ENCODE results near the gene CARD9. TPM values are rescaled to one million over a fixed set of nuclear protein-coding genes. Genes with fewer than 3 reads are reported as not detected.
"Not testable (repeated sequence)": the region's sequence is repeated elsewhere in the genome, so short reads cannot be mapped to it uniquely, and the experiment has no call there.

The CARD9 gene
- total RNA-seq, 1 donor from 2014 or later = 1.2 TPM

DNA sequence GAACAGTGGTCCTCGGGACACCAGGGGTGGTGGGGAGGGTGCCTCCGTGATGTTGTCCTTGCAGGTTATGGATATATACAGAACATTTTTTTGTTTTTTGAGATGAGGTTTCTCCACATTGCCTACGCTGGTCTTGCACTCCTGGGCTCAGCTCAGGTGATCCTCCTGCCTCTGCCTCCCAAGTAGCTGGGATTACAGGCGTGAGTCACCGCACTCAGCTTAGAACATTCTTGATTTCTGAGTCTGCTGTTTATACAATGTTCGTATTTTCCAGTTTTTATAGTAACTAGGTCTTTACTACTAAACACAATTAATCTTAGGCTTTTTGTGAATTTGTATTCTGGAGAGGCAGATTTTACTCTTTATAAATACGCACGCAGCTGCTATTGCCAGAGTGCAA lies 43.0 kb upstream of the CARD9 start:
- TF ChIP-seq, protein P1, sequence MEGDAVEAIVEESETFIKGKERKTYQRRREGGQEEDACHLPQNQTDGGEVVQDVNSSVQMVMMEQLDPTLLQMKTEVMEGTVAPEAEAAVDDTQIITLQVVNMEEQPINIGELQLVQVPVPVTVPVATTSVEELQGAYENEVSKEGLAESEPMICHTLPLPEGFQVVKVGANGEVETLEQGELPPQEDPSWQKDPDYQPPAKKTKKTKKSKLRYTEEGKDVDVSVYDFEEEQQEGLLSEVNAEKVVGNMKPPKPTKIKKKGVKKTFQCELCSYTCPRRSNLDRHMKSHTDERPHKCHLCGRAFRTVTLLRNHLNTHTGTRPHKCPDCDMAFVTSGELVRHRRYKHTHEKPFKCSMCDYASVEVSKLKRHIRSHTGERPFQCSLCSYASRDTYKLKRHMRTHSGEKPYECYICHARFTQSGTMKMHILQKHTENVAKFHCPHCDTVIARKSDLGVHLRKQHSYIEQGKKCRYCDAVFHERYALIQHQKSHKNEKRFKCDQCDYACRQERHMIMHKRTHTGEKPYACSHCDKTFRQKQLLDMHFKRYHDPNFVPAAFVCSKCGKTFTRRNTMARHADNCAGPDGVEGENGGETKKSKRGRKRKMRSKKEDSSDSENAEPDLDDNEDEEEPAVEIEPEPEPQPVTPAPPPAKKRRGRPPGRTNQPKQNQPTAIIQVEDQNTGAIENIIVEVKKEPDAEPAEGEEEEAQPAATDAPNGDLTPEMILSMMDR (conservative IDR thresholded peaks at IDR 0.05; ENCODE audit: low read depth, low read length) = no peak
- H3K4me3 ChIP-seq (ENCODE audit: low read depth, low read length) = no peak overlapping the region
- no peak for DNase-seq (ENCODE audit: low read depth)

DNA sequence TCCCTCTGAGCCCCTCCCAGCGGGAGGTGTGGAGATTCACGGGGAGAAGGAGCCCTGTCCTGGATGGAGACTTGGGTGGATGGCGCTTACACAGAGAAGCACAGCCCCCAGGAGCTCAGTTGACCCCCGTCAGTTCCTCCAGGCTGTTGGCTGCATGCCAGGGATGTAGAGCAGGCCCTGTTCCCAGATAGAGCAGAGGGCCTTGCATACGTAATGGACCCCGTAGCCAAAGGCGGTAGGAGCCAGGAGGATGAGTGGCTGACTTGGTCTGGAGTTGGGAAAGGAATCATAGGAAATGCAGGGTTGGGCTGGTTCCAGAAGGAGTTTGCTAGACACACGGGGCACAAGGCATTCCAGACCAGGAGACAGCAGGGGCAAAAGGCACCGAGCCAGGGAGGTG lies 39.5 kb upstream of the CARD9 start:
- TF ChIP-seq, protein P1 (conservative IDR thresholded peaks at IDR 0.05; ENCODE audit: low read depth, low read length) = no peak
- no peak for DNase-seq (ENCODE audit: low read depth)
- no peak overlapping the region for H3K4me3 ChIP-seq (ENCODE audit: low read depth, low read length)

DNA sequence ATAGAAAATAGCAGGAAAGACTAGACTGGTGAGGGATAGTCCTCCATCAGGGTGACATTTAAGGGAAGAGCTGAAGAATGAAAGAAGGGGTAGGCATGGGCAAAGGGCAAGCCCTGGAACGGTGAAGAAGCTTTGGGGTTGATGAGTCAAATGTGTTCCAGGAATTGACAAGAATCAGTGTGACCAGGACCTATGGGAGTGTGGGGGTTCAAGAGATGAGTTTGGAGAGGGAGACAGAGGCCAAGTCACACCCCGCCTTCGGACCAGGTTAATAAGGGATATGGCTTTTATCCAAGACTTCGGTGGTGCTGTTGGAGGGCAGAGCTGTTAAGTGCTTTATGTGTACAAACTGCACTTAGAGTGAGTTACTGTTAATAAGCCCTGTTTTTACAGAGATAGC lies 37.9 kb upstream of the CARD9 start:
- H3K4me3 ChIP-seq (ENCODE audit: low read depth, low read length) = peak overlapping the region; percentile 90
- no peak for DNase-seq (ENCODE audit: low read depth)
- TF ChIP-seq, protein P1 (conservative IDR thresholded peaks at IDR 0.05; ENCODE audit: low read depth, low read length) = no peak

DNA sequence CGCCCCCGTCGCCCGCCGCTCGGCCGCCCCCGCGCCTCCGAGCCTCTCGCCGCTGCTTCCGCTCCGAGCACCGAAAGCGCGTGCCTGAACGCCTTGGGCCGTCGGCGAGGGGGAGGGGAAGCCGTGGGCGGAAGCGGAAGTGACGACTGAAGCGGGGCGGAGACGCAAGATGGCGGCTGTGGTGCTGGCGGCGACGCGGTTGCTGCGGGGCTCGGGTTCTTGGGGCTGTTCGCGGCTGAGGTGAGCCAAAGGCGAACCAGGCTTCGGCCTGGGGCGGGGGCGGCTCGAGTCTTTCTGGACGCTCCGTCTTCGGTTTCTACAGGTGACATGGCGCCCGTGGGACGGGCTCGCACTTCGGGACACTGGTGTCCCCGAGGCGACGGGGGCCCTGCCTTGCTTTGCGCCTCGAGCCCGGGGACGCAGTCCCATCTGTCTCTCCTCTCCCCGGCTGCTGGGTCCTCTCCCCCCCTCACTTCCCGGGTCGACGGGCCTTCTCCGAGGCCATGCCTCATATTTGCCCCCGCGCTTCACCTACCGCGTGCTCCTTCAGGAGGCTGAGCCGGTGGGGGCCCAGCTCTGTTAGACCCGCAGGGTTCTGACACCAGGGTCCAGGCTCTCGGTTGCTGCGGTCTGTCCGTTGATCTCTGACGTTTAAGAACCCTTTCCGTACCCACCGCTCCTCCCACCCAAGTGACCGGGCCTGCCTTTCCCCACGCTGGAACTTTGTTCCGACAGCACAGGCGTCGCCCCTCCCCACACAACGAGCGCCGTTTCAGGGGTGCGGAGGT lies 37.2 kb upstream of the CARD9 start, which contains the start of the genes ENTR1 and PMPCA:
Gene ENTR1 (minus strand): TSS at position 115 of the 788 bp plus-strand sequence. CDS start 217 bp downstream, outside the sequence.
Gene PMPCA (plus strand): TSS at position 159 of the 788 bp plus-strand sequence. CDS start 11 bp downstream, at position 170.
- DNase-seq (ENCODE audit: low read depth) = peak; percentile 18
- TF ChIP-seq, protein P1 (conservative IDR thresholded peaks at IDR 0.05; ENCODE audit: low read depth, low read length) = no peak
- H3K4me3 ChIP-seq (ENCODE audit: low read depth, low read length) = peak within 1 kb of the TSS; percentile 90

DNA sequence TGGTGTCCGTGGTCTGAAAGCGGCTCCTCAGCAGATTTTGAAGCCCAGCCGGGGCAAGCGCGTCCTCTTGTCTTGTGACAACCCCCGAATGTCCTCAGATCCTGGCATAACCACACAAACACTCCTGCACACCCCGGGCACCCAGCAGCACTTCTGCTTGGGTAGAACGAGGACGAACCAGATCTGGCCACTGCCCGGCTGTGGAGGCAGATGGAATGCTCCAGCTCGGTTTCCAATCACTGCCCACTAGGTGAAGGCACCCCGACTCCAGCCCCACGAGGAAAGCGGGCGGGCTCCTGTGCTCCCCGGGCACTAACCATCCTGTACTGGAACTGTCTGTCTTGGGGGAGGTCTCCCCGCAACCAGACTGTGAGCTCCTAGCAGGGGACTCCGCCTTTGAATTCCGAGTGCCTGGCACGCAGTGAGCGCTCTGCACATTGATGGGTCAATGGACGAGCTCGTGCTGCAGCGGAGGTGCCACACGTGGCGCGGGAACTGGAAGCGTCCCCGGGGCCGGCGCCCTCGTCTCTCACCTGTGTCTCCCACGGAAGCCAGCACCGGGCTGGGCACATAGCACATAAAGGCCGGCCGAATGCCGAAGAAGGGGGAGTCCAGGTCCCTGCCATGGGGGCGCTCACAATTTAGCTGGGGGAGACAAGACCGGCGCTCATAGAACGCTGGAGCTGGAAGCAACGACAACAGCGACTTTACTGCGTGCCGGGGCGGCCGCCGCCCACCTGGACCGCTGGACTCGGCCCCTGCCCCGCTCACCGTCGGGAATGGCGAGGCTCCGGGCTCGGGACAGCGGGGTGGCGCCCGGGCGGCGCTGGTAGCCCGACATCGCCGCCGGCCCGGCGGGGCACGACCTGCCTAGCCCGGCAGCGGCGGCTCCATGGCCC lies 36.3 kb upstream of the CARD9 start:
- TF ChIP-seq, protein P1 (conservative IDR thresholded peaks at IDR 0.05; ENCODE audit: low read depth, low read length) = no peak

DNA sequence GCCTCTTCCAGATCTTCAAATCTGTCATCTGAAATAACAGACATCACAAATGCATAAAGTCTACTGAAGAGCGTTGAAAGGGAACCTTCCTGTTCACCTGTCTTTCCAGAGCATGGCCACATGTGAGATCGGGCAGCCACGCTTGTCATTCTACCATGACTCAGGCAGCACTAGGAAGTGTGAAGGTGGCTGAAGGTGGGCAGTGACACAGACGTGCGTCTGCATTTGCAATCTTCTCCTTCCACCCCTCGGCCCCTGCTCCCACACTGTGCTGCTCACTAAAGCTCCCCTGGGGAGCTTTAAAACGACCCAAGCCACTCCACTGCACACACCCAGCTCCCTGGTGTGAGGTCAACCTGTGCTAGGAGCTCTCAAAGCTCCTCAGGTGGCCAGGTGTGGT lies 34.4 kb upstream of the CARD9 start:
- TF ChIP-seq, protein P1 (conservative IDR thresholded peaks at IDR 0.05; ENCODE audit: low read depth, low read length) = no peak
- DNase-seq (ENCODE audit: low read depth) = no peak
- H3K4me3 ChIP-seq (ENCODE audit: low read depth, low read length) = no peak overlapping the region

More for the DNA sequence above, 36.3 kb upstream of the CARD9 start:
- DNase-seq (ENCODE audit: low read depth) = no peak
- peak overlapping the region; percentile 84 for H3K4me3 ChIP-seq (ENCODE audit: low read depth, low read length)

DNA sequence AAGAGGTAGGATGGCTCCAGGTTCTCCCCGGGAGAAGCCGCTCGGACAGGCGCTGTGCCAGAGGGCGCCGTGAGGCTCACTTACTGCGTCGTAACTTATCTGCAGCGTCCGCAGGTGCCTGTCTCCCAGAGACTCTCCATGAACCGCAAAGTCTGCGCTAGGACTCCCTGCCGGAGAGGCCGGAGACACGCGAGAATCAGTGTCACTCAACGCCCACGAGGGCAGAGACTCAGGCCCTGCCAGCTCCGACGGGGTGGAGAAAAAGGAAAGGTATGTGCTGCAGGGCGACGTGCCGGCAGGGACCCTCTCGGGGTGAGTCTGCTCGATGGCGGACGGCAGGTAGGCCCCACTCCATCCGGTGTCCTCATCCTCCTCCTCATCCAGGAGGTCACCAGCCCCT lies 33.6 kb upstream of the CARD9 start:
- H3K4me3 ChIP-seq (ENCODE audit: low read depth, low read length); DNase-seq (ENCODE audit: low read depth): not testable (repeated sequence)

DNA sequence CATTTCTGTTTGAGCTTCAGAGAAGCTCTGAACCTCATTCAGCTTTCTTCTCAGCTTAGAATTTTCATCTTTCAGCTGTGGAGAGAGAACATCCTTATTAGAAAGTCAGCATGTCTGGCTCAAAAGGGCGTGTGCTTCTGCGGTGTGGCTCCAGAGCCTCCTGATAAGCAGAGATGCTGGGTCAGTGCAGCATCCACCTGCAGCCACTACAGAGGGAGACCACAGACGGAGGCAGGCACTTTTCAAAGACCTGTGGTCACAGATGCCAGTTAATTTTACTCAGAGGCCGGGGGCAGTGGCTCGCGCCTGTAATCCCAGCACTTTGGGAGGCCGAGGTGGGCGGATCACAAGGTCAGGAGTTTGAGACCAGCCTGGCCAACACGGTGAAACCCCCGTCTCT lies 32.4 kb upstream of the CARD9 start:
- H3K4me3 ChIP-seq (ENCODE audit: low read depth, low read length); DNase-seq (ENCODE audit: low read depth): not testable (repeated sequence)

All from epithelial cell of proximal tubule (primary cell).